DND-41 (cell line): ENCODE results near the gene EEIG1.

Experiments used
- ATAC-seq: fragments of 200-7000 bp; cut with Tn5 transposase; 3 replicates; pipeline ENCODE4 v1.9.1; 2021; ENCODE audit warnings: low read depth; ENCODE audit not compliant: insufficient read depth
- DNase-seq: peaks from one replicate; pipeline ENCODE4 v3.0.0-alpha.2; 2020
- H2AFZ ChIP-seq: 2 replicates; pipeline ENCODE4 v1.6.0; 2012; ENCODE audit warnings: low read depth, low read length
- H3K27ac ChIP-seq: 2 replicates; pipeline ENCODE4 v1.5.1; 2012; ENCODE audit warnings: low read length, inconsistent platforms
- H3K27me3 ChIP-seq: fragments of 200-600 bp; sonication (generic); 2 replicates; pipeline ENCODE4 v1.6.0; 2012; ENCODE audit warnings: low read length, mild to moderate bottlenecking, inconsistent platforms; ENCODE audit not compliant: insufficient read depth, poor library complexity
- H3K36me3 ChIP-seq: 2 replicates; pipeline ENCODE4 v1.5.1; 2012; ENCODE audit warnings: low read length, inconsistent platforms; ENCODE audit not compliant: insufficient read depth
- H3K4me1 ChIP-seq: 2 replicates; pipeline ENCODE4 v1.5.1; 2012; ENCODE audit warnings: mild to moderate bottlenecking, low read length; ENCODE audit not compliant: insufficient read depth
- H3K4me2 ChIP-seq: 2 replicates; pipeline ENCODE4 v1.6.0; 2012; ENCODE audit warnings: mild to moderate bottlenecking, moderate library complexity, low read length, inconsistent platforms; ENCODE audit not compliant: insufficient read depth
- H3K4me3 ChIP-seq, 2 experiments: fragments of 200-600 bp in 1 of 2; shearing (Covaris generic) in 1 of 2; 2 replicates each; pipeline ENCODE4 v1.5.1; 2012 to 2016; ENCODE audit warnings: inconsistent platforms in 2 of 2, low read length in 2 of 2, mild to moderate bottlenecking in 2 of 2, low read depth in 1 of 2, moderate library complexity in 1 of 2
- H3K79me2 ChIP-seq: 2 replicates; pipeline ENCODE4 v1.6.0; 2012; ENCODE audit warnings: low read length, inconsistent platforms; ENCODE audit not compliant: insufficient read depth
- H3K9ac ChIP-seq: 2 replicates; pipeline ENCODE4 v1.6.0; 2012; ENCODE audit warnings: low read depth, mild to moderate bottlenecking, inconsistent platforms, low read length, moderate library complexity
- H3K9me3 ChIP-seq: 2 replicates; pipeline ENCODE4 v1.5.1; 2012; ENCODE audit warnings: low read length, moderate library complexity, mild to moderate bottlenecking, inconsistent platforms; ENCODE audit not compliant: insufficient read depth, severe bottlenecking
- H4K20me1 ChIP-seq: 2 replicates; pipeline ENCODE4 v1.6.0; 2012; ENCODE audit warnings: low read length; ENCODE audit not compliant: insufficient read depth
- EZH2 ChIP-seq: IDR thresholded peaks from 3 replicates; pipeline ENCODE4 v1.6.1; 2012; ENCODE audit warnings: borderline replicate concordance, low read depth, mild to moderate bottlenecking, moderate library complexity, low read length, inconsistent platforms; ENCODE audit not compliant: severe bottlenecking
- TF ChIP-seq, protein P1 (sequence below): IDR thresholded peaks from 2 replicates; pipeline ENCODE4 v1.5.1; 2012; ENCODE audit warnings: borderline replicate concordance, low read length, moderate library complexity, mild to moderate bottlenecking; ENCODE audit not compliant: poor library complexity, severe bottlenecking; ENCODE audit errors: extremely low read depth

Gene EEIG1

GRCh38 chr9:127973169-127974000, 7.4 kb downstream of the EEIG1 start:
- Histone ChIP-seq H2AFZ (no peak overlapping the region), H4K20me1 (peaks cover 68% of the 10 kb centered on the region), H3K79me2 (peaks cover 24% of the 10 kb centered on the region), H3K9ac (no peak overlapping the region), H3K27me3 (no peaks in the 10 kb centered on the region), H3K4me3 (no peak overlapping the region), H3K9me3 (no peaks in the 10 kb centered on the region), H3K4me2 (no peak overlapping the region), H3K27ac (no peak overlapping the region), H3K36me3 (no peaks in the 10 kb centered on the region), H3K4me1 (peaks cover 22% of the 10 kb centered on the region)
- no peak for ATAC-seq
- TF ChIP-seq, protein P1, sequence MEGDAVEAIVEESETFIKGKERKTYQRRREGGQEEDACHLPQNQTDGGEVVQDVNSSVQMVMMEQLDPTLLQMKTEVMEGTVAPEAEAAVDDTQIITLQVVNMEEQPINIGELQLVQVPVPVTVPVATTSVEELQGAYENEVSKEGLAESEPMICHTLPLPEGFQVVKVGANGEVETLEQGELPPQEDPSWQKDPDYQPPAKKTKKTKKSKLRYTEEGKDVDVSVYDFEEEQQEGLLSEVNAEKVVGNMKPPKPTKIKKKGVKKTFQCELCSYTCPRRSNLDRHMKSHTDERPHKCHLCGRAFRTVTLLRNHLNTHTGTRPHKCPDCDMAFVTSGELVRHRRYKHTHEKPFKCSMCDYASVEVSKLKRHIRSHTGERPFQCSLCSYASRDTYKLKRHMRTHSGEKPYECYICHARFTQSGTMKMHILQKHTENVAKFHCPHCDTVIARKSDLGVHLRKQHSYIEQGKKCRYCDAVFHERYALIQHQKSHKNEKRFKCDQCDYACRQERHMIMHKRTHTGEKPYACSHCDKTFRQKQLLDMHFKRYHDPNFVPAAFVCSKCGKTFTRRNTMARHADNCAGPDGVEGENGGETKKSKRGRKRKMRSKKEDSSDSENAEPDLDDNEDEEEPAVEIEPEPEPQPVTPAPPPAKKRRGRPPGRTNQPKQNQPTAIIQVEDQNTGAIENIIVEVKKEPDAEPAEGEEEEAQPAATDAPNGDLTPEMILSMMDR = no peak
- no peak for TF ChIP-seq EZH2
- DNase-seq = no peak

GRCh38 chr9:127972236-127972871, 8.4 kb downstream of the EEIG1 start:
- no peaks in the 10 kb centered on the region for H3K9me3 ChIP-seq
- H3K4me3 ChIP-seq = no peak overlapping the region
- peaks cover 66% of the 10 kb centered on the region for H4K20me1 ChIP-seq
- peaks cover 12% of the 10 kb centered on the region for H3K4me1 ChIP-seq
- no peak overlapping the region for H3K9ac ChIP-seq
- no peaks in the 10 kb centered on the region for H3K36me3 ChIP-seq
- no peak overlapping the region for H2AFZ ChIP-seq
- H3K4me2 ChIP-seq = no peak overlapping the region
- ATAC-seq = no peak
- no peak for TF ChIP-seq EZH2
- TF ChIP-seq, protein P1 = no peak
- DNase-seq = no peak
- H3K79me2 ChIP-seq = peaks cover 16% of the 10 kb centered on the region
- no peaks in the 10 kb centered on the region for H3K27me3 ChIP-seq
- no peak overlapping the region for H3K27ac ChIP-seq

- ATAC-seq = no peak
- DNase-seq = no peak
- Histone ChIP-seq H3K27ac (no peak overlapping the region), H3K4me3 (no peak overlapping the region), H3K4me2 (no peak overlapping the region), H4K20me1 (peaks cover 69% of the 10 kb centered on the region), H3K79me2 (peaks cover 10% of the 10 kb centered on the region), H3K9me3 (no peaks in the 10 kb centered on the region), H3K9ac (no peak overlapping the region), H2AFZ (no peak overlapping the region), H3K36me3 (no peaks in the 10 kb centered on the region), H3K27me3 (no peaks in the 10 kb centered on the region), H3K4me1 (peaks cover 6% of the 10 kb centered on the region; the same call in 1 of the 2 replicates)
- TF ChIP-seq, protein P1 = no peak
- TF ChIP-seq EZH2 = no peak
Measured at GRCh38 chr9:127971357-127972235, 9.2 kb downstream of the EEIG1 start.
